Measurements from ENCODE around the gene MYB.

- TF ChIP-seq POLR2A (IDR thresholded peaks at IDR 0.05): no peak
- no peak for TF ChIP-seq CTCF (IDR thresholded peaks at IDR 0.05)
Measured at GRCh38 chr6:135227349-135227748, 46.2 kb downstream of the MYB start.

Data from esophagus squamous epithelium (tissue), 4 donors.